Dedifferentiated amniotic fluid mesenchymal stem cell (primary cell): Measurements from ENCODE around the gene PHLDB3.
A peak's percentile ranks its signal among the peaks of the same experiment; 100 is the strongest.

Experiments
- DNase-seq: peaks from one replicate; pipeline ENCODE4 v3.0.0-alpha.2; 2016; ENCODE audit errors: extremely low spot score

PHLDB3 gene

GRCh38 chr19:43468354-43469159 lies 36.0 kb downstream of the PHLDB3 start:
- no peak for DNase-seq

GRCh38 chr19:43467730-43468129 lies 36.8 kb downstream of the PHLDB3 start:
- no peak for DNase-seq

GRCh38 chr19:43467276-43467675 lies 37.3 kb downstream of the PHLDB3 start:
- no peak for DNase-seq

- DNase-seq, result no peak
These were observed 37.8 kb downstream of the PHLDB3 start for GRCh38 chr19:43466793-43467192.

- no peak for DNase-seq
These were observed 39.0 kb downstream of the PHLDB3 start, which contains the start of gene LYPD3 for GRCh38 chr19:43465468-43466120. Gene LYPD3 (minus strand): TSS chr19:43465608. CDS start chr19:43465571, 37 bp downstream.

GRCh38 chr19:43464134-43464775 lies 40.3 kb downstream of the PHLDB3 start:
- DNase-seq, result no peak

GRCh38 chr19:43463381-43464133 lies 41.0 kb downstream of the PHLDB3 start:
- DNase-seq, result peak; percentile 68

GRCh38 chr19:43462785-43463380 lies 41.7 kb downstream of the PHLDB3 start:
- DNase-seq, result no peak

GRCh38 chr19:43462383-43462782 lies 42.2 kb downstream of the PHLDB3 start:
- DNase-seq, result no peak

- DNase-seq, result no peak
These were observed 43.2 kb downstream of the PHLDB3 start for GRCh38 chr19:43461303-43461702.

- DNase-seq, result no peak
These were observed 44.1 kb downstream of the PHLDB3 start for GRCh38 chr19:43460362-43461016.

- DNase-seq, result no peak
These were observed 46.7 kb downstream of the PHLDB3 start for GRCh38 chr19:43457809-43458208.

- no peak for DNase-seq
These were observed 49.0 kb downstream of the PHLDB3 start for GRCh38 chr19:43455321-43456113.

- DNase-seq, result no peak
These were observed 50.5 kb downstream of the PHLDB3 start for GRCh38 chr19:43454031-43454430.

GRCh38 chr19:43452582-43452981 lies 52.0 kb downstream of the PHLDB3 start:
- DNase-seq, result no peak

GRCh38 chr19:43450545-43450997 lies 54.0 kb downstream of the PHLDB3 start:
- DNase-seq, result peak; percentile 28

GRCh38 chr19:43447655-43448054 lies 56.9 kb downstream of the PHLDB3 start:
- no peak for DNase-seq

GRCh38 chr19:43446746-43447489 lies 57.6 kb downstream of the PHLDB3 start:
- peak; percentile 79 for DNase-seq

- no peak for DNase-seq
These were observed 59.1 kb downstream of the PHLDB3 start for GRCh38 chr19:43445426-43445825.
